ENCODE results near the gene RAB7B. TPM values are rescaled to one million over a fixed set of nuclear protein-coding genes. Genes with fewer than 3 reads are reported as not detected.

The RAB7B gene
- total and polyA plus RNA-seq, 9 of the 15 experiments (the other 6 are each of a cell fraction or from before 2014, with no cell fraction given): 0.03 to 0.29 (median 0.07) TPM; not detected in 4

DNA sequence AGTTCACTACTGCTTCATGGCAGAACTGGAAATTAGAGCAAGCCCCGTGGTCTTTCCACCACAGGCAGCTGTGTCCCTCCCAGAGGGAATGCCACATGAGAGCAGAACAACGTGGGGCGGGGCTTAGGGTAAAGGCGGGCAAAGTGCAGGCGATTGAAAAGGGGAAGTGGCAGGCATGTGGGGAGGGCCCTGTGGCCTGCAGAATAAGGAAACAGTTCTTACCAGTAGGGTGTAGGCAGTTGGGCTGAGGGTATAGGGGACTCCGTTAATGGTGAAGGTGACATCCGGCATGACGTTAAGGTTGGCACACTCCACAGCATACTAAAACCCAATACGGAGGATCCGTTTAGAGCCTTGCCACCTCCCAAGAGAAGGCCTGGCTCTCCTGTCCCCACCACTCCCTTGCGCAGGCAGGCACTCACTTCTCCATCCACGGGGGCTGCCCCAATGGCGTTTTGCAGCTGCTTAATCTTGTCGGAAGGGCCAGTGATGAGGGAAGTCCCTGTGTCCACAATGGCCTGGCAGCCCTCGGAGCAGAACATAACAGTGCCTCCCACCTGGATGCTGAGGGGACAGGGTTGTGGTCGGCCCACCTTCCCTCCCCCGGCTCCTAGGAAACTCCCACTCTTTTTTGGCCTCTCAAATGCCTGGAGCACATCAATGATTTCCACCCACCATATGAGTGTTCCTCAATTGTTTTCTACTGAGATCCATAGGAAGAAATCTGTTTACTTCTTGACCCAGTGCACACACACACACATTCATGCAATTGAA is 9.1 kb upstream of the RAB7B start (continued):
- TF ChIP-seq, protein P1, sequence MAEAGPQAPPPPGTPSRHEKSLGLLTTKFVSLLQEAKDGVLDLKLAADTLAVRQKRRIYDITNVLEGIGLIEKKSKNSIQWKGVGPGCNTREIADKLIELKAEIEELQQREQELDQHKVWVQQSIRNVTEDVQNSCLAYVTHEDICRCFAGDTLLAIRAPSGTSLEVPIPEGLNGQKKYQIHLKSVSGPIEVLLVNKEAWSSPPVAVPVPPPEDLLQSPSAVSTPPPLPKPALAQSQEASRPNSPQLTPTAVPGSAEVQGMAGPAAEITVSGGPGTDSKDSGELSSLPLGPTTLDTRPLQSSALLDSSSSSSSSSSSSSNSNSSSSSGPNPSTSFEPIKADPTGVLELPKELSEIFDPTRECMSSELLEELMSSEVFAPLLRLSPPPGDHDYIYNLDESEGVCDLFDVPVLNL (CRISPR knock-in tag; IDR thresholded peaks at IDR 0.05; ENCODE audit: low read depth): no peak
- TF ChIP-seq BRF1 (IDR thresholded peaks at IDR 0.05; ENCODE audit: borderline replicate concordance, extremely low read depth, insufficient read length): no peak
- TF ChIP-seq CC2D1A (IDR thresholded peaks at IDR 0.05): no peak
- TF ChIP-seq, protein P2, sequence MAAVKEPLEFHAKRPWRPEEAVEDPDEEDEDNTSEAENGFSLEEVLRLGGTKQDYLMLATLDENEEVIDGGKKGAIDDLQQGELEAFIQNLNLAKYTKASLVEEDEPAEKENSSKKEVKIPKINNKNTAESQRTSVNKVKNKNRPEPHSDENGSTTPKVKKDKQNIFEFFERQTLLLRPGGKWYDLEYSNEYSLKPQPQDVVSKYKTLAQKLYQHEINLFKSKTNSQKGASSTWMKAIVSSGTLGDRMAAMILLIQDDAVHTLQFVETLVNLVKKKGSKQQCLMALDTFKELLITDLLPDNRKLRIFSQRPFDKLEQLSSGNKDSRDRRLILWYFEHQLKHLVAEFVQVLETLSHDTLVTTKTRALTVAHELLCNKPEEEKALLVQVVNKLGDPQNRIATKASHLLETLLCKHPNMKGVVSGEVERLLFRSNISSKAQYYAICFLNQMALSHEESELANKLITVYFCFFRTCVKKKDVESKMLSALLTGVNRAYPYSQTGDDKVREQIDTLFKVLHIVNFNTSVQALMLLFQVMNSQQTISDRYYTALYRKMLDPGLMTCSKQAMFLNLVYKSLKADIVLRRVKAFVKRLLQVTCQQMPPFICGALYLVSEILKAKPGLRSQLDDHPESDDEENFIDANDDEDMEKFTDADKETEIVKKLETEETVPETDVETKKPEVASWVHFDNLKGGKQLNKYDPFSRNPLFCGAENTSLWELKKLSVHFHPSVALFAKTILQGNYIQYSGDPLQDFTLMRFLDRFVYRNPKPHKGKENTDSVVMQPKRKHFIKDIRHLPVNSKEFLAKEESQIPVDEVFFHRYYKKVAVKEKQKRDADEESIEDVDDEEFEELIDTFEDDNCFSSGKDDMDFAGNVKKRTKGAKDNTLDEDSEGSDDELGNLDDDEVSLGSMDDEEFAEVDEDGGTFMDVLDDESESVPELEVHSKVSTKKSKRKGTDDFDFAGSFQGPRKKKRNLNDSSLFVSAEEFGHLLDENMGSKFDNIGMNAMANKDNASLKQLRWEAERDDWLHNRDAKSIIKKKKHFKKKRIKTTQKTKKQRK (IDR thresholded peaks at IDR 0.05; ENCODE audit: borderline replicate concordance, low read depth, low read length): no peak
- no peak for TF ChIP-seq NR2F6 (CRISPR knock-in tag; IDR thresholded peaks at IDR 0.05)
- TF ChIP-seq, protein P3, sequence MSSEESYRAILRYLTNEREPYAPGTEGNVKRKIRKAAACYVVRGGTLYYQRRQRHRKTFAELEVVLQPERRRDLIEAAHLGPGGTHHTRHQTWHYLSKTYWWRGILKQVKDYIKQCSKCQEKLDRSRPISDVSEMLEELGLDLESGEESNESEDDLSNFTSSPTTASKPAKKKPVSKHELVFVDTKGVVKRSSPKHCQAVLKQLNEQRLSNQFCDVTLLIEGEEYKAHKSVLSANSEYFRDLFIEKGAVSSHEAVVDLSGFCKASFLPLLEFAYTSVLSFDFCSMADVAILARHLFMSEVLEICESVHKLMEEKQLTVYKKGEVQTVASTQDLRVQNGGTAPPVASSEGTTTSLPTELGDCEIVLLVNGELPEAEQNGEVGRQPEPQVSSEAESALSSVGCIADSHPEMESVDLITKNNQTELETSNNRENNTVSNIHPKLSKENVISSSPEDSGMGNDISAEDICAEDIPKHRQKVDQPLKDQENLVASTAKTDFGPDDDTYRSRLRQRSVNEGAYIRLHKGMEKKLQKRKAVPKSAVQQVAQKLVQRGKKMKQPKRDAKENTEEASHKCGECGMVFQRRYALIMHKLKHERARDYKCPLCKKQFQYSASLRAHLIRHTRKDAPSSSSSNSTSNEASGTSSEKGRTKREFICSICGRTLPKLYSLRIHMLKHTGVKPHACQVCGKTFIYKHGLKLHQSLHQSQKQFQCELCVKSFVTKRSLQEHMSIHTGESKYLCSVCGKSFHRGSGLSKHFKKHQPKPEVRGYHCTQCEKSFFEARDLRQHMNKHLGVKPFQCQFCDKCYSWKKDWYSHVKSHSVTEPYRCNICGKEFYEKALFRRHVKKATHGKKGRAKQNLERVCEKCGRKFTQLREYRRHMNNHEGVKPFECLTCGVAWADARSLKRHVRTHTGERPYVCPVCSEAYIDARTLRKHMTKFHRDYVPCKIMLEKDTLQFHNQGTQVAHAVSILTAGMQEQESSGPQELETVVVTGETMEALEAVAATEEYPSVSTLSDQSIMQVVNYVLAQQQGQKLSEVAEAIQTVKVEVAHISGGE (CRISPR knock-in tag; IDR thresholded peaks at IDR 0.05): peak in 1 of 3 experiments; percentile 63; a peak in 1 of 6 replicates
- no peak for TF ChIP-seq TCF3 (CRISPR knock-in tag; IDR thresholded peaks at IDR 0.05)
- no peak for TF ChIP-seq STAT5B (CRISPR knock-in tag; IDR thresholded peaks at IDR 0.05)
- TF ChIP-seq, protein P4, sequence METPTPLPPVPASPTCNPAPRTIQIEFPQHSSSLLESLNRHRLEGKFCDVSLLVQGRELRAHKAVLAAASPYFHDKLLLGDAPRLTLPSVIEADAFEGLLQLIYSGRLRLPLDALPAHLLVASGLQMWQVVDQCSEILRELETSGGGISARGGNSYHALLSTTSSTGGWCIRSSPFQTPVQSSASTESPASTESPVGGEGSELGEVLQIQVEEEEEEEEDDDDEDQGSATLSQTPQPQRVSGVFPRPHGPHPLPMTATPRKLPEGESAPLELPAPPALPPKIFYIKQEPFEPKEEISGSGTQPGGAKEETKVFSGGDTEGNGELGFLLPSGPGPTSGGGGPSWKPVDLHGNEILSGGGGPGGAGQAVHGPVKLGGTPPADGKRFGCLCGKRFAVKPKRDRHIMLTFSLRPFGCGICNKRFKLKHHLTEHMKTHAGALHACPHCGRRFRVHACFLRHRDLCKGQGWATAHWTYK (CRISPR knock-in tag; IDR thresholded peaks at IDR 0.05): peak; percentile 54; the same call in 1 of the 2 replicates
- TF ChIP-seq, protein P5, sequence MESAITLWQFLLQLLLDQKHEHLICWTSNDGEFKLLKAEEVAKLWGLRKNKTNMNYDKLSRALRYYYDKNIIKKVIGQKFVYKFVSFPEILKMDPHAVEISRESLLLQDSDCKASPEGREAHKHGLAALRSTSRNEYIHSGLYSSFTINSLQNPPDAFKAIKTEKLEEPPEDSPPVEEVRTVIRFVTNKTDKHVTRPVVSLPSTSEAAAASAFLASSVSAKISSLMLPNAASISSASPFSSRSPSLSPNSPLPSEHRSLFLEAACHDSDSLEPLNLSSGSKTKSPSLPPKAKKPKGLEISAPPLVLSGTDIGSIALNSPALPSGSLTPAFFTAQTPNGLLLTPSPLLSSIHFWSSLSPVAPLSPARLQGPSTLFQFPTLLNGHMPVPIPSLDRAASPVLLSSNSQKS (CRISPR knock-in tag; IDR thresholded peaks at IDR 0.05): no peak
